Neuronal stem cell (in vitro differentiated cells): ENCODE data around the gene NANOG. TPM values are rescaled to one million over a fixed set of nuclear protein-coding genes. Genes with fewer than 3 reads are reported as not detected.
"Not testable (repeated sequence)": the region's sequence is repeated elsewhere in the genome, so short reads cannot be mapped to it uniquely, and the experiment has no call there.

Experiments used
- DNase-seq: peaks from one replicate; pipeline ENCODE4 v3.0.0-alpha.2; 2013; ENCODE audit warnings: low spot score
- H2AFZ ChIP-seq: one replicate; pipeline ENCODE4 v1.6.1; 2013; ENCODE audit warnings: mild to moderate bottlenecking, low read length, inconsistent platforms
- H2AK5ac ChIP-seq: 2 replicates; pipeline ENCODE4 v1.6.1; 2013; ENCODE audit warnings: low read depth, mild to moderate bottlenecking, inconsistent platforms, low read length, moderate library complexity, mixed read lengths
- H2BK120ac ChIP-seq: 2 replicates; pipeline ENCODE4 v1.6.1; 2013; ENCODE audit warnings: low read depth, mild to moderate bottlenecking, inconsistent platforms, low read length, moderate library complexity, mixed read lengths
- H2BK12ac ChIP-seq: one replicate; pipeline ENCODE4 v1.6.1; 2013; ENCODE audit warnings: low read length, inconsistent platforms
- H2BK15ac ChIP-seq: 2 replicates; pipeline ENCODE4 v1.6.1; 2013; ENCODE audit warnings: mild to moderate bottlenecking, low read length, inconsistent platforms, mixed read lengths
- H2BK5ac ChIP-seq: one replicate; pipeline ENCODE4 v1.6.1; 2013; ENCODE audit warnings: inconsistent platforms, mild to moderate bottlenecking, low read length, moderate library complexity
- H3K14ac ChIP-seq: one replicate; pipeline ENCODE4 v1.6.1; 2013; ENCODE audit warnings: low read length, inconsistent platforms
- H3K18ac ChIP-seq: 2 replicates; pipeline ENCODE4 v1.6.1; 2013; ENCODE audit warnings: low read length, inconsistent platforms
- H3K23ac ChIP-seq: 2 replicates; pipeline ENCODE4 v1.6.1; 2013; ENCODE audit warnings: low read depth, mild to moderate bottlenecking, mixed read lengths, low read length, inconsistent platforms; ENCODE audit not compliant: poor library complexity
- H3K27ac ChIP-seq: replicated peaks from 3 replicates; pipeline ENCODE4 v1.5.1; 2013; ENCODE audit warnings: low read length, inconsistent platforms
- H3K27me3 ChIP-seq, 3 experiments: 2 replicates each; pipeline ENCODE4 v1.6.1; 2013; ENCODE audit warnings: low read length in 3 of 3, mild to moderate bottlenecking in 2 of 3, inconsistent platforms in 1 of 3, low read depth in 1 of 3, mixed read lengths in 1 of 3, moderate library complexity in 1 of 3; ENCODE audit not compliant: control insufficient read depth in 3 of 3, insufficient read depth in 3 of 3
- H3K36me3 ChIP-seq, 2 donors: replicated peaks in 1 of 2; 2 replicates each; pipeline ENCODE4 v1.6.1; 2013; ENCODE audit warnings: low read length in 2 of 2; ENCODE audit not compliant: control insufficient read depth in 2 of 2, insufficient read depth in 2 of 2
- H3K4ac ChIP-seq: 2 replicates; pipeline ENCODE4 v1.6.1; 2013; ENCODE audit warnings: inconsistent platforms, mild to moderate bottlenecking, low read length, moderate library complexity
- H3K4me1 ChIP-seq, 2 donors: 1 replicate in 1 of 2; 2 replicates in 1 of 2; pipeline ENCODE4 v1.6.1; 2013; ENCODE audit warnings: low read length in 2 of 2, low read depth in 1 of 2; ENCODE audit not compliant: control insufficient read depth in 2 of 2, insufficient read depth in 1 of 2
- H3K4me2 ChIP-seq: one replicate; pipeline ENCODE4 v1.6.1; 2013; ENCODE audit warnings: mild to moderate bottlenecking, low read length, inconsistent platforms; ENCODE audit not compliant: insufficient read depth, poor library complexity, severe bottlenecking
- H3K4me3 ChIP-seq, 2 donors: 2 replicates each; pipeline ENCODE4 v1.5.1; 2013; ENCODE audit warnings: low read length in 2 of 2, mild to moderate bottlenecking in 2 of 2, inconsistent platforms in 1 of 2, moderate library complexity in 1 of 2
- H3K79me1 ChIP-seq: one replicate; pipeline ENCODE4 v1.6.1; 2013; ENCODE audit warnings: low read depth, mild to moderate bottlenecking, inconsistent platforms, low read length, moderate library complexity
- H3K9ac ChIP-seq: one replicate; pipeline ENCODE4 v1.6.1; 2013; ENCODE audit warnings: mild to moderate bottlenecking, low read depth, low read length, inconsistent platforms; ENCODE audit not compliant: poor library complexity
- H3K9me3 ChIP-seq, 2 donors: replicated peaks in 1 of 2; 2 replicates each; pipeline versions ENCODE3 to v1.6.1; 2013; ENCODE audit warnings: low read length in 2 of 2, mild to moderate bottlenecking in 2 of 2, inconsistent platforms in 1 of 2, low read depth in 1 of 2, mixed read lengths in 1 of 2, moderate library complexity in 1 of 2; ENCODE audit not compliant: control insufficient read depth in 2 of 2, insufficient read depth in 1 of 2
- H4K8ac ChIP-seq: one replicate; pipeline ENCODE4 v1.6.1; 2013; ENCODE audit warnings: low read depth, mild to moderate bottlenecking, inconsistent platforms, low read length, moderate library complexity
- H4K91ac ChIP-seq: one replicate; pipeline ENCODE4 v1.6.1; 2013; ENCODE audit warnings: low read length, low read depth, mild to moderate bottlenecking, inconsistent platforms; ENCODE audit not compliant: poor library complexity
- WGBS, 2 donors: extraction: QIAGEN DNeasy Blood & Tissue Kit; methylation state at CpG; one replicate each; pipeline ENCODE4 v1.1.7; 2013; ENCODE audit warnings: missing lambda C conversion rate in 2 of 2, mixed read lengths in 1 of 2; ENCODE audit not compliant: insufficient read length in 2 of 2, insufficient replicate concordance in 1 of 2; ENCODE audit errors: extremely low coverage in 2 of 2; 5-methylcytosine and 5-hydroxymethylcytosine counted together
- small RNA-seq: library from polyadenylated mRNA; stranded (forward); fragments of <200 nt; extraction: miRNeasy Mini kit (QIAGEN cat#:217004); gene quantifications from one replicate; pipeline ENCODE3, GENCODE V24; 2013; ENCODE audit not compliant: insufficient read depth

The NANOG gene

GRCh38 chr12:7848098-7848422 is 58.9 kb downstream of the NANOG start:
- not testable (repeated sequence) for H3K4me1 ChIP-seq, H3K4me3 ChIP-seq, H3K9me3 ChIP-seq, H3K27me3 ChIP-seq, H3K4me2 ChIP-seq, H2AK5ac ChIP-seq, H3K79me1 ChIP-seq, H2BK5ac ChIP-seq, H2BK120ac ChIP-seq, H3K23ac ChIP-seq, H2BK12ac ChIP-seq, H3K14ac ChIP-seq, H4K91ac ChIP-seq, DNase-seq, H3K18ac ChIP-seq, H3K27ac ChIP-seq, H3K36me3 ChIP-seq, H2BK15ac ChIP-seq, H3K9ac ChIP-seq, H2AFZ ChIP-seq, H3K4ac ChIP-seq, H4K8ac ChIP-seq
- WGBS, 2 donors = no CpG with 5 or more reads among the region's 2 CpGs

Small RNA genes within 50 kb of the gene (small RNA-seq; reads per million reads assigned to genes)
- gene RF00019 = not detected
